Erythroblast (primary cell): ENCODE measurements around the gene FAM161B.
"Not testable (repeated sequence)": the region's sequence is repeated elsewhere in the genome, so short reads cannot be mapped to it uniquely, and the experiment has no call there.

Source experiments
- DNase-seq, 2 experiments: peaks; one replicate each; lab custom pipeline; 2025; lab: John Stamatoyannopoulos, UW
- GATA1 ChIP-seq: IDR thresholded peaks from 2 replicates; pipeline ENCODE4 v1.6.1; 2011; ENCODE audit warnings: low read depth, mild to moderate bottlenecking, control low read depth, low read length, moderate library complexity
- POLR2A ChIP-seq: IDR thresholded peaks from 2 replicates; pipeline ENCODE4 v1.6.1; 2011; ENCODE audit warnings: mild to moderate bottlenecking, low read length

The FAM161B gene

GRCh38 chr14:73916324-73916723 is 33.6 kb downstream of the FAM161B start:
- DNase-seq = no peak
- TF ChIP-seq POLR2A = no peak
- no peak for TF ChIP-seq GATA1

- TF ChIP-seq POLR2A (no peak), GATA1 (no peak)
- DNase-seq = no peak
Observed at GRCh38 chr14:73913256-73913655, 36.6 kb downstream of the FAM161B start.

GRCh38 chr14:73909681-73910080 is 40.2 kb downstream of the FAM161B start:
- no peak for TF ChIP-seq GATA1
- DNase-seq = no peak

- DNase-seq = no peak
- TF ChIP-seq GATA1 (no peak), POLR2A (no peak)
Observed at GRCh38 chr14:73903028-73903427, 46.9 kb downstream of the FAM161B start.

GRCh38 chr14:73896521-73896920 is 53.4 kb downstream of the FAM161B start:
- no peak for DNase-seq
- TF ChIP-seq GATA1 (no peak), POLR2A (no peak)

DNA sequence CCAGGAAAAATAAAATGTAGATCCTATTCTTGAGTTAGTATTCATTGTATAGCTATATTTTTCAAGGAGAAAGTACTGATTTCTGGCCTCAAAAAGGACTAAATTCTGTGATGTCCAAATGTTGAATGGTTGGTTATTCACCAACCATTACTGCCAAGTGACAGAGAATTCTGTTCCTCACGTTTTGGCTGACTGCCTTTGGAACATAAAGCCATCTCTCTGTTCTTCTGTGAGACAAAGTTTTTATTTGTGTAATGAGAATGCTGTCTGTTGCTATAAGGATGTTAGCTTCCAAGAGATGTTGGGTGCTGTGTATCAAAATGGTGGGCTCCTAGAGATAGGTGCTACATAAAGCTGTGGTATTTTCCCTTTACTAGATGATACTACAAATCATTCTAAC is 54.0 kb downstream of the FAM161B start:
- DNase-seq = no peak
- no peak for TF ChIP-seq GATA1
- TF ChIP-seq POLR2A = no peak

GRCh38 chr14:73894180-73894687 is 55.7 kb downstream of the FAM161B start:
- not testable (repeated sequence) for DNase-seq

GRCh38 chr14:73889376-73889775 is 60.5 kb downstream of the FAM161B start:
- DNase-seq = no peak
- TF ChIP-seq GATA1 (no peak), POLR2A (no peak)

DNA sequence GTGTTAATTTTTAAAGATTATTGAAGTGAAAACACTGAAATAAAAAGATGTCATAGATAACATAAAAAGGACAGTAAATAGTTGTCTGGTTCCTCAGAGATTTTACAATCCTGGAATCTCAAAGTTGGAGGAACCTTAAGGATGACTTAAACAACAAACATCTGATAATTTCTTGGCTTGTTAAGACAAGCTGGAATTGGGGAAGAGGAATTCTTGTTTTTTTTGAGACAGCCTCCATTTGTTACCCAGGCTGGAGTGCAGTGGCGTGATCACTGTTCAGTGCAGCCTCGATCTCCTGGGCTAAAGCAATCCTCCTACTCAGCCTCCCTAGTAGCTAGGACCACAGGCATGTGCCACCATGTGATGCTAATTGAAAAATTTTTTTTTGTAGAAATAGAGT is 60.9 kb downstream of the FAM161B start:
- TF ChIP-seq GATA1 = no peak
- TF ChIP-seq POLR2A = no peak
- DNase-seq = no peak

DNA sequence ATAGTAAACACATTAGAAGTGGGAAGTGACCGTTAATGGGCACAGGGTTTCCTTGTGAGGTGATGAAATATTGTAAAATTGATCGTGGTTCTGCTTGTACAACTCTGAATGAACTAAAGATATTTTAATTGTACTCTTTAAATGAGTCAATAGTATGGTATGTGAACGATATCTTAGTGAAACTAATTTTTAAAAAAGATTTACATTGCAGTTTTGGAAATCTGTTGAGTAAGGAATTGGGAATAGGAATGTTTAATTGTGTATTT is 61.5 kb downstream of the FAM161B start:
- no peak for DNase-seq

GRCh38 chr14:73887694-73888459 is 62.0 kb downstream of the FAM161B start:
- TF ChIP-seq POLR2A (no peak), GATA1 (no peak)
- peak; percentile 33 to 59 for DNase-seq

More for the DNA sequence above, 61.5 kb downstream of the FAM161B start:
- TF ChIP-seq POLR2A = no peak
- no peak for TF ChIP-seq GATA1

GRCh38 chr14:73887318-73887616 is 62.6 kb downstream of the FAM161B start:
- TF ChIP-seq POLR2A = no peak
- no peak for TF ChIP-seq GATA1
- DNase-seq = no peak

GRCh38 chr14:73886449-73887317 is 63.2 kb downstream of the FAM161B start, which contains the start of gene ZNF410:
Gene ZNF410 (plus strand): TSS chr14:73886859. CDS start chr14:73892176, 5,317 bp downstream.
- DNase-seq = peak; percentile 95
- TF ChIP-seq POLR2A = peak; percentile 90
- no peak for TF ChIP-seq GATA1

DNA sequence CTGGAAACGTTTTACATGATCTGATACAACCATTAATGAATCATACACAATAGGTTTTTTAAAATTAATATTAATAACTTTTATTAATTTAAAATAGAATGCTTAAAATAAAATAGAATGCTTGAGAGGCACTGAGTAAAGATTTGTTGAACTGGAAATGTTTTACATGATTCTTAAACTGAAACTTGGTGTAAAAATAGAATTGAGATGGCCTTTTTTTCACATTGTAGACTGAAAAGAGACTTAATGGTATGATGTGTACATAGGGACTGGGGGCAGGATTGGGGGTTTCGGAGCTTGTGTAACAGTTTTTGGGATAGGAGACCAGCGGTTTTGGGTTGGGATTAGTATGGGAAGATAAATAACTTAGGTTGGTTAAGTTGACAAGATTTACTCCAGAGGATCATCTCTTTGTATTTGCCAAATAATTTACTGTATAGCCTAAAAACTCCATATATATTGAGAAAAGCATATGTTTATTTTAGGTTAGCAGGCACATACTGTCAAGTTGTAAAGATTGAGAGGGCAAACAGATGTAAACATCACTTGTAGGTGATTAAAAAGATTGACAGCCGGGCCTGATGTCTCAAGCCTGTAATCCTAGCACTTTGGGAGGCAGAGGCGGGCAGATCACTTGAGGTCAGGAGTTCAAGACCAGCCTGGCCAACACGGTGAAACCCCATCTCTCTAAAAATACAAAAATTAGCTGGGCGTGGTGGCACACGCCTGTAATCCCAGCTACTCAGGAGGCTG is 65.3 kb downstream of the FAM161B start:
- DNase-seq = no peak
- no peak for TF ChIP-seq GATA1
- TF ChIP-seq POLR2A = no peak
